Measurements from ENCODE around the gene RPS3. TPM values are rescaled to one million over a fixed set of nuclear protein-coding genes. Genes with fewer than 3 reads are reported as not detected.

Gene RPS3
- total and polyA plus RNA-seq, 9 of the 15 experiments (the other 6 are each of a cell fraction or from before 2014, with no cell fraction given), result 2,700 to 5,771 (median 3,679) TPM

GRCh38 chr11:75421902-75422247, 22.6 kb downstream of the RPS3 start (continued):
- no peak for TF ChIP-seq POLR2AphosphoS2 (IDR thresholded peaks at IDR 0.05; ENCODE audit: low read length)
- TF ChIP-seq C11orf30 (IDR thresholded peaks at IDR 0.05; ENCODE audit: low read depth), result no peak
- no peak for TF ChIP-seq TSC22D4 (tag; IDR thresholded peaks at IDR 0.05)
- TF ChIP-seq ZNF699 (CRISPR knock-in tag; IDR thresholded peaks at IDR 0.05; ENCODE audit: insufficient replicate concordance), result no peak
- no peak for TF ChIP-seq TEAD4 (IDR thresholded peaks at IDR 0.05; ENCODE audit: low read length)
- no peak for TF ChIP-seq TEAD4 (CRISPR knock-in tag; IDR thresholded peaks at IDR 0.05; ENCODE audit: borderline replicate concordance)
- no peak for TF ChIP-seq SAFB2 (IDR thresholded peaks at IDR 0.05; ENCODE audit: borderline replicate concordance, low read depth, low read length, severe bottlenecking)
- TF ChIP-seq ZNF609 (CRISPR knock-in tag; IDR thresholded peaks at IDR 0.05; ENCODE audit: borderline replicate concordance), result no peak
- TF ChIP-seq STAT6 (CRISPR knock-in tag; IDR thresholded peaks at IDR 0.05), result no peak

All from K562 (cell line).